Natural killer cell treated with Interleukin-12 subunit alpha and Interleukin-12 subunit beta and Interleukin-15 and Interleukin-18, amount 100 ng/mL, for 72 hours (primary cell): ENCODE results near the gene TUBAL3. TPM values are rescaled to one million over a fixed set of nuclear protein-coding genes. Genes with fewer than 3 reads are reported as not detected.
"Not testable (repeated sequence)": the region's sequence is repeated elsewhere in the genome, so short reads cannot be mapped to it uniquely, and the experiment has no call there.

Experiments
- ATAC-seq, 2 donors: fragments of 150-1000 bp; cut with Tn5 transposase in 1 of 2; sonication (Bioruptor Pico), chemical (Tn5 transposase) in 1 of 2; 2 replicates each; pipeline ENCODE4 v1.10.0; 2021
- DNase-seq: peaks from one replicate; pipeline ENCODE4 v3.0.0; 2022; ENCODE audit warnings: low spot score
- H3K27ac Mint-ChIP-seq, 2 donors: 1 replicate in 1 of 2; 2 replicates in 1 of 2; pipeline ENCODE4 v1.8.0; 2022; ENCODE audit warnings: mixed read lengths in 2 of 2, mild to moderate bottlenecking in 1 of 2, moderate library complexity in 1 of 2
- H3K27me3 Mint-ChIP-seq, 2 donors: 1 replicate in 1 of 2; 2 replicates in 1 of 2; pipeline ENCODE4 v1.8.0; 2022; ENCODE audit warnings: mixed read lengths in 2 of 2
- H3K36me3 Mint-ChIP-seq: one replicate; pipeline ENCODE4 v1.8.0; 2022; ENCODE audit warnings: mixed read lengths
- H3K4me1 Mint-ChIP-seq, 2 donors: 1 replicate in 1 of 2; 2 replicates in 1 of 2; pipeline ENCODE4 v1.8.0; 2022; ENCODE audit warnings: low read depth in 2 of 2, mixed read lengths in 2 of 2, mild to moderate bottlenecking in 1 of 2
- H3K4me3 Mint-ChIP-seq: one replicate; pipeline ENCODE4 v1.8.0; 2022; ENCODE audit warnings: mixed read lengths
- H3K9me3 Mint-ChIP-seq: 2 replicates; pipeline ENCODE4 v1.8.0; 2022; ENCODE audit warnings: mixed read lengths
- total RNA-seq, 2 donors: library from RNA; stranded (reverse); gene quantifications; one replicate each; pipeline ENCODE4 v1.2.3, GENCODE V29; 2022

Gene TUBAL3
- total RNA-seq, 2 donors from 2014 or later, result 0.19 TPM; not detected in 1

DNA sequence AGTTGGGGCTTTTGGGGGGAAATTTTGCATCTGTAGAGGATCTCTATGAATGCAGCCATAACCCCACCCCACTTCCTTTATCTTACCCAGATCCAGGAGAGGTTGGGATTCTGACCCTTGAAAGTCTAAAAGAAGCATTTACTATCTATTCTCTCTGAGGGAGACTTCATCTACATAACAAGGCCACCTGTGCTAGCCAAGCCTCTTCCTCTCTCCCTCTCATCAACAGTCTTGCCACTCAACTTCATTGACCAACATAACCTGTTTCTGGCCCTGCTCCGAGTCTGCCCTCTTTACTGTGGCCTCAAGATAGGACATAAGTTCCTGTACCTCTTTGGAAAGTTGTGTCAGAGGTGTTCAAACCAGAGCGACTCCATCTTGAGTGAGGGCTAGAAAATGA lies 19.4 kb downstream of the TUBAL3 start:
- peaks cover 10% of the 10 kb centered on the region for H3K36me3 Mint-ChIP-seq
- peaks cover 5% of the 10 kb centered on the region for H3K9me3 Mint-ChIP-seq
- no peak overlapping the region for H3K4me3 Mint-ChIP-seq
- no peak for DNase-seq
- no peak for ATAC-seq
- H3K27ac Mint-ChIP-seq, result no peak overlapping the region
- H3K27me3 Mint-ChIP-seq, result peaks cover 0 to 6% of the 10 kb centered on the region in 2 donors
- no peaks in the 10 kb centered on the region for H3K4me1 Mint-ChIP-seq

- no peak for DNase-seq
- peaks cover 3% of the 10 kb centered on the region for H3K9me3 Mint-ChIP-seq
- H3K4me3 Mint-ChIP-seq, result no peak overlapping the region
- peaks cover 0 to 4% of the 10 kb centered on the region in 2 donors for H3K27me3 Mint-ChIP-seq
- no peak for ATAC-seq
- H3K4me1 Mint-ChIP-seq, result peaks cover 0 to 4% of the 10 kb centered on the region in 2 donors
- H3K27ac Mint-ChIP-seq, result no peak overlapping the region
- H3K36me3 Mint-ChIP-seq, result no peaks in the 10 kb centered on the region
These were observed 23.4 kb downstream of the TUBAL3 start for GRCh38 chr10:5381187-5381586.

DNA sequence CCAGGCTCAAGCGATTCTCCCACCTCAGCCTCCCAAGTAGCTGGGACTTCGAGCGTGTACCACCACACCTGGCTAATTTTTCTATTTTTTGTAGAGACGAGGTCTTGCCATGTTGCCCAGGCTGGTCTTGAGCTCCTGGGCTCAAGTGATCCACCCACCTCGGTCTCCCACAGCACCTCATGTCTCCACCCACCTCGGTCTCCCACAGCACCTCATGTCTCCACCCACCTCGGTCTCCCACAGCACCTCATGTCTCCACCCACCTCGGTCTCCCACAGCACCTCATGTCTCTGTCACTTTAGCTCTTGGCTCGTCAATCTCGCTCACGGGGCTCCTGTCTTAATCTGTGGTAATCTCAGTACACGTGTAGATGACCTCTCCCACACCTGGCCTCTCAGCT lies 24.2 kb downstream of the TUBAL3 start:
- DNase-seq, H3K27ac Mint-ChIP-seq, H3K36me3 Mint-ChIP-seq, H3K9me3 Mint-ChIP-seq, H3K4me1 Mint-ChIP-seq, ATAC-seq, H3K4me3 Mint-ChIP-seq, H3K27me3 Mint-ChIP-seq: not testable (repeated sequence)

- ATAC-seq, H3K27ac Mint-ChIP-seq, H3K4me3 Mint-ChIP-seq, H3K9me3 Mint-ChIP-seq, H3K4me1 Mint-ChIP-seq, H3K27me3 Mint-ChIP-seq, DNase-seq, H3K36me3 Mint-ChIP-seq: not testable (repeated sequence)
These were observed 25.4 kb downstream of the TUBAL3 start for GRCh38 chr10:5379202-5379601.

DNA sequence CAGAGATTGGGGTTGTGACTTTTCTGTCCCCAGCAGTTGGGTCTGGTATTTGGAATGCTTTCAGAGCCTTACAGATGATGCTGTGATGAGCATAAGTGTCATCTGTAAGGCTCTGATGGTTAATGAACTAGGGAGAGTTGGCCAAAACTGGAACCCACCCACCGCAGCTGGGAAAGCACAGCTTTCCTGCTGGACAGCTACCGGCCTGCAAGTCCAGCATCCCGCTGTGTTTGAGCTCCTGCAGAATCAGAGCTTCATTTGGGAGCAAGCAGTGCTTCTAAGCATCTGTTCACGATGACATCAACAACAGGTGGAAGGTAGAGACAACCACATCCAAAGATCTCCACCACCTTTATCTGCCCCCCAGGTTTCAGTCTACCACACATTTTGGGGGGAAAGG lies 28.2 kb downstream of the TUBAL3 start:
- H3K4me3 Mint-ChIP-seq, result no peak overlapping the region
- peaks cover 0 to 8% of the 10 kb centered on the region in 2 donors for H3K4me1 Mint-ChIP-seq
- H3K36me3 Mint-ChIP-seq, result no peaks in the 10 kb centered on the region
- H3K27ac Mint-ChIP-seq, result no peak overlapping the region
- peaks cover 0 to 4% of the 10 kb centered on the region in 2 donors for H3K27me3 Mint-ChIP-seq
- H3K9me3 Mint-ChIP-seq, result peaks cover 3% of the 10 kb centered on the region
- DNase-seq (no peak), ATAC-seq (no peak)

GRCh38 chr10:5373891-5374611 lies 30.6 kb downstream of the TUBAL3 start:
- DNase-seq (no peak), ATAC-seq (no peak)
- Mint-ChIP-seq H3K9me3 (peaks cover 12% of the 10 kb centered on the region), H3K27me3 (peaks cover 0 to 4% of the 10 kb centered on the region in 2 donors), H3K27ac (peak overlapping the region in 1 of 2 donors; percentile 0), H3K4me1 (peaks cover 13 to 18% of the 10 kb centered on the region in 2 donors), H3K4me3 (no peak overlapping the region), H3K36me3 (no peaks in the 10 kb centered on the region)

DNA sequence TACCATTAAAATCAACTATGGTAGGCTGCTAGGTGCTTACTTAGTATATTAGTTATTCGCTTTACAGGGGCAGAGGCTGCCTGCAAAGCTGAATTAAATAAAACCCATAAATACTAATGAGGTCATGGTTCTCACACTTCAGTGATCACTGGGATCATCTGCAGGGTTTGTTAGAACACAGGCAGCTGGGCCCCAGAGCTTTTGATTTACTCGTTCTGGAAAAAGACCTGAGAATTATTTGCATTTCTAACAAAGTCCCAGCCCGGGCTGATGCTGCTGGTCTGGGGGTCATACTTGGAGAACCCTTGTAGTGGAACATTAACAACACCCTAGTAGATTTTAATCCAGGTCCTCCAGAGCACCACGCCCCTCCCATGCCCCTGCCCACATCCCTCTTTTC lies 31.3 kb downstream of the TUBAL3 start:
- Mint-ChIP-seq H3K27me3 (peaks cover 0 to 4% of the 10 kb centered on the region in 2 donors), H3K27ac (no peak overlapping the region), H3K9me3 (peaks cover 12% of the 10 kb centered on the region), H3K4me3 (no peak overlapping the region), H3K4me1 (peaks cover 13 to 18% of the 10 kb centered on the region in 2 donors), H3K36me3 (no peaks in the 10 kb centered on the region)
- no peak for ATAC-seq
- DNase-seq, result no peak

- H3K27ac Mint-ChIP-seq, result no peak overlapping the region
- H3K4me1 Mint-ChIP-seq, result peaks cover 13 to 14% of the 10 kb centered on the region in 2 donors
- ATAC-seq, result no peak
- no peak for DNase-seq
- no peaks in the 10 kb centered on the region for H3K36me3 Mint-ChIP-seq
- H3K4me3 Mint-ChIP-seq, result no peak overlapping the region
- peaks cover 12% of the 10 kb centered on the region for H3K9me3 Mint-ChIP-seq
- peaks cover 0 to 4% of the 10 kb centered on the region in 2 donors for H3K27me3 Mint-ChIP-seq
These were observed 33.9 kb downstream of the TUBAL3 start for GRCh38 chr10:5370493-5371352.

DNA sequence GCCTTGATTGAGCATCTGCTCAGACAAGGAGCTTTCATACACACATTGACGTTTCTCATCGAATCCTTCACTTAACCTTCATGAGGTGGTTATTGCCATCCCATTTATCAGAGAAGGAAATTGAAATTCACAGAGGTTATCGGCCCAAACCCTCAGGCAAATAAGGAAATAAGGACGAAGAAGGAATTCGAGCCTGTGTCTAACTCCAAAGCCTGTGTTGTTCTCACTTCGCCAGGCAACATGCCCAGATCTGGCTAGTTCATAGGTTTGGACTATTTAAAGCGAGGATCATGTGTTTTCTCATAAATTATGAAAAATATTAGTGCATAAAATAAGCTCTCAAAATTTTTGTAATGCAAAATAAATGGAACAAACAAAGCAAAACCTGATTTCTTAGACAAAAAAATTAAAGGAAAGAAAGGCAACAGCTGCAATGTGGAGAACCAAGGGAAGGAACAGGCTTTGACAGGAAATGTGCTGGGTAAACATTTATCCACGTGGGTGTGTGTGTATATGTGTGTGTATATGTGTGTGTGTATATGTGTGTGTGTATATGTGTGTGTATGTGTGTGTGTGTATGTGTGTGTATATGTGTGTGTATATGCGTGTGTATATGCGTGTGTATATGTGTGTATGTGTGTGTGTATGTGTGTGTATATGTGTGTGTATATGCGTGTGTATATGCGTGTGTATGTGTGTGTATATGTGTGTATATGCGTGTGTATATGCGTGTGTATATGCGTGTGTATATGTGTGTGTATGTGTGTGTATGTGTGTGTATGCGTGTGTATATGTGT lies 35.1 kb downstream of the TUBAL3 start:
- H3K27me3 Mint-ChIP-seq, result peaks cover 0 to 4% of the 10 kb centered on the region in 2 donors

DNA sequence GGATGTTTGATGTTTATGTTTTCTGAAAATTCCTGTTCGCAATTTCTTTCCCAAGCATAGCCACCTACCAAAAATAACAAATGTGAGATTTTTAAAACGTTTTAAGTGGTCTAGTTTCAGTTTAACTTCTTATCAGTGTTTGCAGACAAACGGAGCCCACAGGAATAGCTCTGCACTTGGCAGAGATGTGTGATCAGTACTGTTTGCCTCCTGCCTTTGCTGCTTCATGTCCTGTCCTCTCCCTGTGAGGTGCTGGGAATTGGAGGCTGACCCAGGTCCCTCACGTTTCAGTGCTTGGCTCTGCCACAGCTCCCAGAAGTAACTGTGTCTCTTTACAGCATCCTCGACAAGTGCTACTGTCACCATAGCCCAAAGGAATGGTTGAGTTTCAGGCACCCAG lies 38.7 kb downstream of the TUBAL3 start:
- Mint-ChIP-seq H3K9me3 (peaks cover 7% of the 10 kb centered on the region), H3K4me1 (peaks cover 11 to 16% of the 10 kb centered on the region in 2 donors), H3K36me3 (no peaks in the 10 kb centered on the region), H3K27ac (no peak overlapping the region), H3K27me3 (no peaks in the 10 kb centered on the region), H3K4me3 (no peak overlapping the region)
- ATAC-seq (peak in 1 of 2 donors; percentile 53), DNase-seq (no peak)

More for the DNA sequence above, 35.1 kb downstream of the TUBAL3 start:
- Mint-ChIP-seq H3K9me3 (peaks cover 12% of the 10 kb centered on the region), H3K4me3 (no peak overlapping the region), H3K4me1 (peaks cover 13 to 14% of the 10 kb centered on the region in 2 donors), H3K27ac (peak overlapping the region in 1 of 2 donors; percentile 14), H3K36me3 (no peaks in the 10 kb centered on the region)
- no peak for DNase-seq
- no peak for ATAC-seq

DNA sequence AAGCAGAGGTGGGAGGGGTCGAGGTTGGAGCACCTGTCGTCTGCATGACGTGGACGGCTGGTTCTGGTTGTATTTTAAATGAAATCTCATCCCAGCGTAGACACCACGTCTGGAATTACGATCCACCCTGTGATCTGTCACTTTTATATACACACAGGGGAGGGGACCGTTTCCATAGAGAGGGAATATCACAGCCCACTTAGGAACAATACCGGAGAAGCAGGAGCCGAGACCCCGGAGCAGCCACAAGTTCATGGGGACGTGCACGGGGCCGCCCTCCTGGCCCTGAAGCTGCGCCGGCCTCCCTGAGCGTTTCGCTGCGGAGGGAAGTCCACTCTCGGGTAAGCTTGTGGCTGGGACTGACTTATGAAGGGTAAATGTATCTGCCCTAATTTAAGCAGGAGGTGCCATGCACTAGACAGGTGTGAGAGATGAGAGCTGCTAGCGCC lies 39.7 kb downstream of the TUBAL3 start, which contains the start of gene UCN3:
UCN3 (plus strand) TSS at position 77 of the 449 bp plus-strand sequence. CDS start 8,755 bp downstream, outside the sequence.
- DNase-seq (no peak), ATAC-seq (no peak)
- peaks cover 6 to 9% of the 10 kb centered on the region in 2 donors for H3K4me1 Mint-ChIP-seq
- H3K27me3 Mint-ChIP-seq, result peaks cover 0 to 3% of the 10 kb centered on the region in 2 donors
- H3K27ac Mint-ChIP-seq, result no peak within 1 kb of the TSS
- H3K4me3 Mint-ChIP-seq, result no peak within 1 kb of the TSS
- no peaks in the 10 kb centered on the region for H3K9me3 Mint-ChIP-seq
- H3K36me3 Mint-ChIP-seq, result no peaks in the 10 kb centered on the region

DNA sequence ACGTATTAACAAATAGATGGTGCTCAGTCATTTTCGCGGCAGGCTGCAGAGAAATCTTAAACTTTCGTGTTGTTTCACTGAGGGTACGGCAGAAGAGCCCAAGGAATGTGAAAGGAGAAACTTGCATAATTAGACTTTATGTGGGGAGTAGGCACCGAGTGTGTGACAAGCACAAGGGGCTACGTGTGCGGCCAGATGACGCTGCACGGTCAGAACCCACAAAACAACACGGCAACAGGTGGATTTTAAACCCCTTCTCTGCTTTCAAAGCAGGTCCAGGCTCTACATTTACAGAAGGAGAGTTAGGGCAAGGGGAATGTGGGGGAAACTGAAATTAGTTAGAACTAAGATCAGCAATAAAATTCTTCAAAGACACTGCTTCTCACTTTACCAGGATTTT lies 40.3 kb downstream of the TUBAL3 start:
- Mint-ChIP-seq H3K27ac (no peak overlapping the region), H3K4me1 (peaks cover 2 to 7% of the 10 kb centered on the region in 2 donors), H3K27me3 (peaks cover 0 to 3% of the 10 kb centered on the region in 2 donors), H3K4me3 (no peak overlapping the region), H3K36me3 (no peaks in the 10 kb centered on the region), H3K9me3 (no peaks in the 10 kb centered on the region)
- DNase-seq (no peak), ATAC-seq (no peak)

DNA sequence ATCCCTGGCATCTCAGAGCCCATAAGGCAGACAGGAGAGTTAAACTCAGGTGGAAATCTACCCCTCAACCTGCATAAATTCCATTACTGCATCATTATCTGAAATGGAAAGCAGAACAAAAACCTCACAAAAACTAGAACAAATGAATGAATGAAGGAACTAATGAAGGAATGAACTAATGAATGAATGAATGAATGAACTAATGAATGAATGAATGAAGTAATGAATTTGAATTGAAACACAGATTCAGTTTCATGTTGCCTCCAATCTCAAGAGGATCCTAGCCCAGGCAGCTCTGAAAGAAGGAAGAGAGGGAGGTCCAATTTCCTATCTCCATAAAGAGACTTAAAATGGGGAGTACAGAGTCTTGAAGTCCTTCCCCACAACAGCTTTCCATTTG lies 41.8 kb downstream of the TUBAL3 start:
- no peak overlapping the region for H3K4me3 Mint-ChIP-seq
- no peaks in the 10 kb centered on the region for H3K36me3 Mint-ChIP-seq
- H3K4me1 Mint-ChIP-seq, result peaks cover 0 to 7% of the 10 kb centered on the region in 2 donors
- H3K27ac Mint-ChIP-seq, result no peak overlapping the region
- DNase-seq (no peak), ATAC-seq (no peak)
- no peaks in the 10 kb centered on the region for H3K9me3 Mint-ChIP-seq
- H3K27me3 Mint-ChIP-seq, result peaks cover 5 to 11% of the 10 kb centered on the region in 2 donors
